BLaER1 treated with 17β-estradiol and CSF1 and Interleukin-3, amounts not matched to agents 10 nM and 100 nM (cell line): ENCODE results near the gene C16orf74.

ENCODE experiments used
- H3K27ac ChIP-seq, 11 experiments: shearing (Covaris generic); formaldehyde crosslinking; 2 replicates each; pipeline ENCODE4 v1.8.1; 2022
- H3K27me3 ChIP-seq, 11 experiments: shearing (Covaris generic); formaldehyde crosslinking; 2 replicates each; pipeline ENCODE4 v1.8.1; 2022
- H3K36me3 ChIP-seq, 11 experiments: shearing (Covaris generic); formaldehyde crosslinking; 2 replicates each; pipeline ENCODE4 v1.8.1; 2022
- H3K4me1 ChIP-seq, 10 experiments: shearing (Covaris generic); formaldehyde crosslinking; 2 replicates each; pipeline ENCODE4 v1.8.1; 2022
- H3K4me2 ChIP-seq, 11 experiments: shearing (Covaris generic); formaldehyde crosslinking; 2 replicates each; pipeline ENCODE4 v1.8.1; 2022
- H3K4me3 ChIP-seq, 10 experiments: shearing (Covaris generic); formaldehyde crosslinking; 2 replicates each; pipeline ENCODE4 v1.8.1; 2022
- H3K9ac ChIP-seq, 11 experiments: shearing (Covaris generic); formaldehyde crosslinking; 2 replicates each; pipeline ENCODE4 v1.8.1; 2022
- H3K9me3 ChIP-seq, 11 experiments: shearing (Covaris generic); formaldehyde crosslinking; replicated peaks in 1 of 11; 2 replicates each; pipeline ENCODE4 v1.8.1; 2022
- H4K20me1 ChIP-seq, 11 experiments: shearing (Covaris generic); formaldehyde crosslinking; 2 replicates each; pipeline ENCODE4 v1.8.1; 2022
- Cebpa-rat ChIP-seq, 11 experiments: shearing (Covaris generic); IDR thresholded peaks; 2 replicates each; pipeline ENCODE4 v1.8.1; 2022

C16orf74 gene

GRCh38 chr16:85673529-85674417 is 77.1 kb downstream of the C16orf74 start:
- H3K9ac ChIP-seq: peak overlapping the region in 4 of 11 experiments; percentile 8 to 28 (median 22); a peak in 5 of 22 replicates
- H4K20me1 ChIP-seq: peaks cover 0 to 63% (median 30%) of the 10 kb centered on the region in 11 experiments; a peak in 16 of 22 replicates
- peaks cover 85 to 100% (median 98%) of the 10 kb centered on the region in 11 experiments for H3K36me3 ChIP-seq
- H3K27me3 ChIP-seq: no peaks in the 10 kb centered on the region
- TF ChIP-seq Cebpa-rat (IDR thresholded peaks at IDR 0.05): no peak
- H3K4me3 ChIP-seq: no peak overlapping the region
- H3K9me3 ChIP-seq: no peaks in the 10 kb centered on the region
- no peak overlapping the region for H3K4me2 ChIP-seq
- H3K27ac ChIP-seq: peak overlapping the region in 2 of 11 experiments; percentile 2; a peak in 2 of 22 replicates
- H3K4me1 ChIP-seq: peaks cover 0 to 6% (median 0%) of the 10 kb centered on the region in 10 experiments; a peak in 3 of 20 replicates

DNA sequence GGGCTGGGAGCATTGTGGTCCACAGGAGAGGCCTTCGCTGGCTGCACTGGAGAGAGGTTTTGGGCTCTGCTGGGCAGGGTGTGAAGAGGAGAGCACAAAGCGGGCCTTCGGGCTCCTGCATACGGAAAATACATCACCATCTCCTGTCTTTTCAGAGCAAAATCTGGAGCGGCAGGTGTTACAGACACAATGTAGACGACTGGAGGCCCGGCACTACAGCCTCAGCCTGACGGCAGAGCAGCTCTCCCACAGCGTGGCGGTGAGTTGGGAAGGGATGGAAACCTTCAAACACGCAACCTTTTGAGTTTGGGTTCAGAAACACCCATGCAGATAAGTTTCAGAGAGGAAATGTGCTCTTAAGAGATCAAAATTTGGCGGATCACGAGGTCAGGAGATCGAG is 80.1 kb downstream of the C16orf74 start:
- Histone ChIP-seq H3K4me1 (no peaks in the 10 kb centered on the region; a peak in 1 of 20 replicates), H3K9me3 (no peaks in the 10 kb centered on the region), H4K20me1 (peaks cover 0 to 69% (median 40%) of the 10 kb centered on the region in 11 experiments; a peak in 16 of 22 replicates), H3K9ac (no peak overlapping the region), H3K27ac (no peak overlapping the region), H3K4me3 (no peak overlapping the region), H3K4me2 (no peak overlapping the region), H3K27me3 (no peaks in the 10 kb centered on the region), H3K36me3 (peaks cover 93 to 100% (median 98%) of the 10 kb centered on the region in 11 experiments)
- TF ChIP-seq Cebpa-rat (IDR thresholded peaks at IDR 0.05): no peak

GRCh38 chr16:85668676-85669424 is 82.0 kb downstream of the C16orf74 start:
- H3K4me1 ChIP-seq: no peaks in the 10 kb centered on the region; a peak in 1 of 20 replicates
- peaks cover 0 to 69% (median 41%) of the 10 kb centered on the region in 11 experiments; a peak in 16 of 22 replicates for H4K20me1 ChIP-seq
- peaks cover 97 to 100% (median 100%) of the 10 kb centered on the region in 11 experiments for H3K36me3 ChIP-seq
- TF ChIP-seq Cebpa-rat (IDR thresholded peaks at IDR 0.05): no peak
- H3K27me3 ChIP-seq: no peaks in the 10 kb centered on the region
- H3K9ac ChIP-seq: no peak overlapping the region
- no peak overlapping the region for H3K4me2 ChIP-seq
- no peaks in the 10 kb centered on the region for H3K9me3 ChIP-seq
- no peak overlapping the region for H3K4me3 ChIP-seq
- H3K27ac ChIP-seq: no peak overlapping the region

DNA sequence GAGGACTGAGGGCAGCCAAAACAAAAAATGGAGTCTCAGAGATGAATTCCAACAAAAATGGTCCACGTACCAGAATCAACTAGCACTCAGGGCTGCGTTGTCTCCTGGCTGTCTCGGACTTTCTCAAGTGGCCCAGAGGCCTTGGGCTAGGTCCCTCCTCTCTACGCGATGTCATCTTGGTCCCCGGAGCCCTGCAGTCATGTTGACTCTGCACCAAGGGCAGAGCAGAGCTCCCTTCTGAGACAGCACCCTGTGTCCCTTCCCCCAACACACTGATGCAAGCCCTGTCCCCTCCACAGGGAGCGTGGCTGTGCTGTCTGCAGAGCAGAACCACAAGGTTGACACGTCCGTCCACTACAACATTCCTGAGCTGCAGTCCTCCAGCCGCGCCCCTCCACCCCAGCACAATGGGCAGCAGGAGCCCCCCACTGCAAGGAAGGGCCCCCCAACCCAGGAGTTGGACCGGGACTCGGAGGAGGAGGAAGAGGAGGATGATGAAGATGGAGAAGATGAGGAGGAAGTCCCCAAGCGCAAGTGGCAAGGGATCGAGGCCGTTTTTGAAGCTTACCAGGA is 83.0 kb downstream of the C16orf74 start:
- Histone ChIP-seq H3K36me3 (peaks cover 97 to 100% (median 100%) of the 10 kb centered on the region in 11 experiments), H3K4me1 (no peaks in the 10 kb centered on the region; a peak in 1 of 20 replicates), H3K4me3 (no peak overlapping the region), H3K9me3 (no peaks in the 10 kb centered on the region), H3K9ac (no peak overlapping the region), H4K20me1 (peaks cover 0 to 68% (median 45%) of the 10 kb centered on the region in 11 experiments; a peak in 17 of 22 replicates), H3K4me2 (no peak overlapping the region), H3K27me3 (no peaks in the 10 kb centered on the region), H3K27ac (no peak overlapping the region)
- TF ChIP-seq Cebpa-rat (IDR thresholded peaks at IDR 0.05): no peak

- Histone ChIP-seq H3K9ac (no peak overlapping the region), H3K4me1 (no peaks in the 10 kb centered on the region; a peak in 1 of 20 replicates), H3K27ac (no peak overlapping the region), H3K9me3 (no peaks in the 10 kb centered on the region), H3K27me3 (no peaks in the 10 kb centered on the region), H3K4me3 (no peak overlapping the region), H3K4me2 (no peak overlapping the region), H3K36me3 (peaks cover 97 to 100% (median 100%) of the 10 kb centered on the region in 11 experiments), H4K20me1 (peaks cover 0 to 73% (median 51%) of the 10 kb centered on the region in 11 experiments; a peak in 17 of 22 replicates)
- no peak for TF ChIP-seq Cebpa-rat (IDR thresholded peaks at IDR 0.05)
Observed at GRCh38 chr16:85667261-85667660, 83.6 kb downstream of the C16orf74 start.

GRCh38 chr16:85665929-85666328 is 85.0 kb downstream of the C16orf74 start:
- Histone ChIP-seq H3K9me3 (no peaks in the 10 kb centered on the region), H3K4me1 (no peaks in the 10 kb centered on the region; a peak in 1 of 20 replicates), H3K4me3 (no peak overlapping the region), H3K27me3 (no peaks in the 10 kb centered on the region), H3K4me2 (no peak overlapping the region), H3K9ac (no peak overlapping the region), H4K20me1 (peaks cover 0 to 84% (median 60%) of the 10 kb centered on the region in 11 experiments; a peak in 19 of 22 replicates), H3K27ac (no peak overlapping the region), H3K36me3 (peaks cover 99 to 100% (median 100%) of the 10 kb centered on the region in 11 experiments)
- no peak for TF ChIP-seq Cebpa-rat (IDR thresholded peaks at IDR 0.05)

- Histone ChIP-seq H3K27ac (no peak overlapping the region), H3K4me1 (no peaks in the 10 kb centered on the region; a peak in 1 of 20 replicates), H3K9me3 (no peaks in the 10 kb centered on the region), H3K36me3 (peaks cover 96 to 100% (median 100%) of the 10 kb centered on the region in 11 experiments), H3K27me3 (no peaks in the 10 kb centered on the region), H4K20me1 (peaks cover 0 to 81% (median 55%) of the 10 kb centered on the region in 11 experiments; a peak in 19 of 22 replicates), H3K4me2 (no peak overlapping the region), H3K4me3 (no peak overlapping the region), H3K9ac (no peak overlapping the region)
- no peak for TF ChIP-seq Cebpa-rat (IDR thresholded peaks at IDR 0.05)
Observed at GRCh38 chr16:85665373-85665740, 85.5 kb downstream of the C16orf74 start.

DNA sequence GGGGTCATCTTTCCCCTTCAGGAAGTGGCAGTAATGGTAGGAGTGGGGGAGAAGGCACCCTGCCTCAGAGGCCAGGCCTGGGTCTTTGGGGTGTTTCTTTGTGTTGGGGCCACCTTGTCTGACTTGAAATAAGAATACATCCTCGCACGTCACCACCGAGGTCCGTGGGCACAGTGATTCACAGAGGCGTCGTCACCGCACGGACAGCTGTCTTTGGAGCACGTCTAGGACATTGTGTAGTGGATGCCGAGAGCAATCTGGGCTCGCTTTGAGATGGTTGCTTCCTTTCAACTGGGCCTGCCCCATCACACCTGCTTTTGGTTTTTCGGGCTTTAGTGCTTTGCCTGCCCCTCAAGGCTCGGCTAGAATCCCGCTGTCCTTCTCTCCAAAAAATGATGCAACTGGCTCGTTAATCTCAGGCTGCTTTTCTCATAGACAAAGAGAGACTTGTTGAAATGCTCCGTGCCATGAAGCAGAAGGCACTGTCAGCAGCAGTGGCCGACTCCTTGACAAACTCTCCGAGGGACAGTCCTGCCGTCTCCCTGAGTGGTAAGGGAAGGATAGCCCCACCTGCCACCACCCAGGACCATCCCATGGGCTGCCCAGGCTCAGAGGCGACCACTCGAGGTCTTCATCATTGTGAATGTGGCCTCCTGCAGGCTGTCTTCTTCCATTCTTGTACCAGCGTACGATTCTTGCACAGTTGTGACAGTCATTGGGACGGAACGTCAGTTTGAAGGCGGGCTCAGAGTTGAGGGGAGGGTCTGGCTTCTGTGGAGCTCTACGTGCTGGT is 86.1 kb downstream of the C16orf74 start:
- no peak overlapping the region for H3K4me2 ChIP-seq
- no peaks in the 10 kb centered on the region; a peak in 1 of 20 replicates for H3K4me1 ChIP-seq
- H3K4me3 ChIP-seq: no peak overlapping the region
- no peak for TF ChIP-seq Cebpa-rat (IDR thresholded peaks at IDR 0.05)
- peaks cover 5 to 83% (median 56%) of the 10 kb centered on the region in 11 experiments; a peak in 19 of 22 replicates for H4K20me1 ChIP-seq
- H3K9me3 ChIP-seq: no peaks in the 10 kb centered on the region
- peaks cover 95 to 100% (median 100%) of the 10 kb centered on the region in 11 experiments for H3K36me3 ChIP-seq
- no peak overlapping the region for H3K9ac ChIP-seq
- H3K27me3 ChIP-seq: no peaks in the 10 kb centered on the region
- no peak overlapping the region for H3K27ac ChIP-seq
